Measurements from ENCODE around the gene ALG6.

DNA sequence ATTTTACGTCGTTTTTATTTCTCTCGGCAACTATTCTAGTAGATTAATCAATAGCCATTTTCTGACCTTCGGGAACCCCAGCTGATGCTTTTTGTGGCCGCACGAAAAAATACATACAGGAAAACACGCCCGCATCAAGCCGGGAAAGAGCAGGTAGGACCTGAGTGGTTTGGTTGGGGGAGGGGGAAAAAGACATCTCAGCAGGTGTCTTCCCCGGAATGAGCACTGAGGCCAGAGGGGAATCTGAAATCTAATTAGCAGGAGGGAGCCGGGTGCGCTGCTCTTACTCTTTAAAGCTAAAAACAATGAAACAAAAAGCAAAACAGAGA, 45.7 kb upstream of the ALG6 start:
- no peak for TF ChIP-seq RAD21 (IDR thresholded peaks at IDR 0.05; ENCODE audit: low read depth)
- TF ChIP-seq TAF1 (IDR thresholded peaks at IDR 0.05; ENCODE audit: low read depth), result no peak
- no peak for TF ChIP-seq CREB1 (IDR thresholded peaks at IDR 0.05; ENCODE audit: low read depth)
- no peak for TF ChIP-seq NFIC (IDR thresholded peaks at IDR 0.05)
- no peak for TF ChIP-seq REST (IDR thresholded peaks at IDR 0.05; ENCODE audit: low read depth)
- no peak for TF ChIP-seq EP300 (IDR thresholded peaks at IDR 0.05; ENCODE audit: borderline replicate concordance)
- TF ChIP-seq CEBPB (IDR thresholded peaks at IDR 0.05), result no peak
- no peak for TF ChIP-seq FOXM1 (IDR thresholded peaks at IDR 0.05; ENCODE audit: borderline replicate concordance, low read depth)
- no peak for TF ChIP-seq MAX (IDR thresholded peaks at IDR 0.05)
- TF ChIP-seq TEAD4 (IDR thresholded peaks at IDR 0.05), result no peak

All from Ishikawa (cell line).